HepG2 (cell line): ENCODE measurements around the gene KRTAP5-8. TPM values are rescaled to one million over a fixed set of nuclear protein-coding genes. Genes with fewer than 3 reads are reported as not detected.

Experiments
- ATAC-seq: fragments of 200-7000 bp; cut with Tn5 transposase; 3 replicates; pipeline ENCODE4 v1.9.1; 2020; ENCODE audit warnings: mild to moderate bottlenecking, moderate library complexity
- BruUV-seq: library from RNA; stranded (reverse); fragments of 400-500 nt; replicated peaks from 2 replicates; lab custom pipeline; 2021; lab: Mats Ljungman, UMichigan
- CTCF ChIA-PET: fragments of 300-600 bp; formaldehyde crosslinking; extraction: SDS; loops from one replicate; lab custom pipeline; 2021; ENCODE audit warnings: low total read pairs, inconsistent platforms, low intra/inter-chr PET ratio; lab: Yijun Ruan, JAX
- POLR2A ChIA-PET: fragments of 350-600 bp; sonication (Branson Sonifier 250); formaldehyde crosslinking; loops from one replicate; lab custom pipeline; 2020; ENCODE audit warnings: antibody characterized with exemption, inconsistent platforms; lab: Yijun Ruan, JAX
- DNase-seq: peaks from one replicate; pipeline ENCODE4 v3.0.0-alpha.2; 2015; ENCODE audit warnings: low spot score
- FAIRE-seq: peaks from 3 replicates; lab custom pipeline; 2011; peaks lifted over from hg19 to GRCh38; lab: Jason Lieb, UNC
- H2AFZ ChIP-seq: one replicate; pipeline ENCODE4 v1.6.1; 2011; ENCODE audit warnings: low read length, inconsistent platforms
- H3K27ac ChIP-seq: fragments of 300-600 bp; 3 replicates; pipeline ENCODE4 v1.8.0; 2011; ENCODE audit warnings: mixed run types, mild to moderate bottlenecking, mixed read lengths, low read length, inconsistent platforms; ENCODE audit not compliant: insufficient read depth; ENCODE audit errors: extremely low read length
- H3K27me3 ChIP-seq, 2 experiments: fragments of 200-600 bp in 1 of 2; 2 replicates in 1 of 2; 3 replicates in 1 of 2; pipeline versions ENCODE4 v1.6.0 to v1.8.0; 2011; ENCODE audit warnings: low read length in 2 of 2, mild to moderate bottlenecking in 2 of 2, moderate library complexity in 2 of 2, inconsistent platforms in 1 of 2; ENCODE audit not compliant: insufficient read depth in 2 of 2, control insufficient read depth in 1 of 2
- H3K36me3 ChIP-seq, 2 experiments: fragments of 200-600 bp in 1 of 2; replicated peaks in 1 of 2; 2 replicates in 1 of 2; 3 replicates in 1 of 2; pipeline versions ENCODE4 v1.5.1 to v1.8.0; 2011; ENCODE audit warnings: low read length in 2 of 2, inconsistent platforms in 1 of 2; ENCODE audit not compliant: insufficient read depth in 2 of 2, control insufficient read depth in 1 of 2
- H3K4me1 ChIP-seq: 2 replicates; pipeline ENCODE4 v1.5.1; 2012; ENCODE audit warnings: low read length, inconsistent platforms; ENCODE audit not compliant: insufficient read depth
- H3K4me2 ChIP-seq: 2 replicates; pipeline ENCODE4 v1.6.0; 2011; ENCODE audit warnings: low read depth, low read length, inconsistent platforms
- H3K4me3 ChIP-seq, 3 experiments: fragments of 200-600 bp in 1 of 3; sonication (generic), shearing (Covaris generic) in 1 of 3; replicated peaks in 1 of 3; 2 replicates each; pipeline ENCODE4 v1.5.1; 2011 to 2016; ENCODE audit warnings: low read length in 3 of 3, inconsistent platforms in 2 of 3, low read depth in 2 of 3, mild to moderate bottlenecking in 2 of 3, control low read depth in 1 of 3, mixed read lengths in 1 of 3; ENCODE audit not compliant: insufficient read depth in 1 of 3
- H3K79me2 ChIP-seq: one replicate; pipeline ENCODE4 v1.6.1; 2011; ENCODE audit warnings: low read length, inconsistent platforms; ENCODE audit not compliant: insufficient read depth
- H3K9ac ChIP-seq: 2 replicates; pipeline ENCODE4 v1.6.0; 2011; ENCODE audit warnings: mild to moderate bottlenecking, low read depth, low read length, inconsistent platforms; ENCODE audit not compliant: insufficient read depth
- H3K9me3 ChIP-seq: 2 replicates; pipeline ENCODE4 v1.5.1; 2012; ENCODE audit warnings: mild to moderate bottlenecking, low read length
- H4K20me1 ChIP-seq: 2 replicates; pipeline ENCODE4 v1.6.0; 2011; ENCODE audit warnings: inconsistent platforms, mild to moderate bottlenecking, low read length, moderate library complexity; ENCODE audit not compliant: insufficient read depth
- RARA ChIP-seq: IDR thresholded peaks from 2 replicates; pipeline ENCODE4 v1.6.1; 2016; ENCODE audit warnings: missing genetic modification reagents, missing compliant biosample characterization
- RXRB ChIP-seq: IDR thresholded peaks from 2 replicates; pipeline ENCODE4 v1.6.1; 2016; ENCODE audit warnings: borderline replicate concordance, missing genetic modification reagents, missing compliant biosample characterization
- WGBS: methylation state at CpG from one replicate; pipeline ENCODE4 v1.1.6; 2017; ENCODE audit warnings: low lambda C conversion rate; 5-methylcytosine and 5-hydroxymethylcytosine counted together
- in situ Hi-C: cut with HindIII; loops from 2 replicates; pipeline ENCODE4 v1.10.0; 2017; ENCODE audit warnings: low pct_unique_long_range_greater_than_20kb; ENCODE audit not compliant: extremely low pct_ligation_motif_present
- intact Hi-C: fragments of 100-400 bp; cut with micrococcal nuclease; formaldehyde crosslinking; loops from one replicate; pipeline ENCODE4 v1.10.0; 2022; ENCODE audit not compliant: unreplicated experiment
- polyA plus RNA-seq, 8 experiments: library from polyadenylated mRNA; depleted of rRNA in 3 of 8; stranded (reverse) in 7 of 8; unstranded in 1 of 8; fragments of >200 nt; fragmentation: Illumina TruSeq in 4 of 8; extraction: Trizol in 4 of 8; gene quantifications; 2 replicates each; pipeline versions ENCODE4 v1.2.1 to v1.2.3, GENCODE V29; 2011 to 2016; ENCODE audit warnings: low read depth in 4 of 8, missing spikeins in 1 of 8, mixed read lengths in 1 of 8; ENCODE audit not compliant: insufficient read depth in 1 of 8
- total RNA-seq, 5 experiments: library from RNA; depleted of rRNA; stranded (reverse); fragments of >200 nt; fragmentation: Illumina TruSeq; extraction: Trizol; gene quantifications; 2 replicates each; pipeline ENCODE4 v1.2.3, GENCODE V29; 2016; ENCODE audit warnings: low read depth in 1 of 5
- TF ChIP-seq, protein P1 (sequence below): IDR thresholded peaks from 2 replicates; pipeline ENCODE4 v1.4.0; 2020; ENCODE audit warnings: mild to moderate bottlenecking, missing genetic modification reagents
- TF ChIP-seq, protein P2 (sequence below): sonication (generic); formaldehyde crosslinking; IDR thresholded peaks from 2 replicates; pipeline ENCODE4 v1.8.1; 2023; ENCODE audit warnings: missing genetic modification reagents, inconsistent platforms, borderline replicate concordance
- TF ChIP-seq, protein P3 (sequence below): sonication (generic); formaldehyde crosslinking; IDR thresholded peaks from 2 replicates; pipeline ENCODE4 v1.5.1; 2020; ENCODE audit warnings: mild to moderate bottlenecking, missing genetic modification reagents, moderate library complexity
- TF ChIP-seq, protein P4 (sequence below): sonication (generic); formaldehyde crosslinking; IDR thresholded peaks from 2 replicates; pipeline ENCODE4 v1.4.0; 2020; ENCODE audit warnings: low read depth, missing genetic modification reagents

KRTAP5-8 gene
- total and polyA plus RNA-seq, 2 of the 13 experiments (the other 11 are each of a cell fraction or from before 2014, with no cell fraction given), result 0.20 TPM; not detected in 1

DNA sequence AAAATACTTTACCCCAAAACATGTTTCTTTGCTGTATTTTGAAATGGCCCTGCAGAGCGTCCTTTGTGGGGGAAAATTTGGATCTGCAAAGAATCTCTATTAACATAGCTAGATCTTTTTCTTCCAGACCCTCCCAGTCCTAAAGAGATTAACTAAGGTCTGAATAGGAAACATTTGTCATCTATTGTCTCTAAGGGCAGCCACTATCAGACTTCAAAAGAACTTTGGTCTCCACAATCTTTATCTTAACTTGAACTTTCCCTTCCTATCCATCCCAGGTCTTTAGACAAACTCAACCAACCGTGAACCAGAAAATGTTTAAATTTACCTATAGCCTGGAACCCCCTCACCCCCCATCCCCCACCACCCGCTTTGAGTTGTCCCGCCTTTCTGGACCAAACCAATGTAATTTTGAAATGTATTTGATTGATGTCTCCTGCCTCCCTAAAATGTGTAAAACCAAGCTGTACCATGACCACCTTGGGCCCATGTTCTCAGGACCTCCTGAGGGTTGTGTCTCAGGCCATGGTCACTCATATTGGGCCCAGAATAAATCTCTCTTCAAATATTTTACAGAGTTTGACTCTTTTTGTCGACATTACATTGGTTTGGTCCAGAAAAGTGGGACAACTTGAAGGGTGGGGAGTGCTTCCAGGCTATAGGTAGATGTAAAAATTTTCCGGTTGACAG lies 6.8 kb downstream of the KRTAP5-8 start (continued):
- TF ChIP-seq, protein P1, sequence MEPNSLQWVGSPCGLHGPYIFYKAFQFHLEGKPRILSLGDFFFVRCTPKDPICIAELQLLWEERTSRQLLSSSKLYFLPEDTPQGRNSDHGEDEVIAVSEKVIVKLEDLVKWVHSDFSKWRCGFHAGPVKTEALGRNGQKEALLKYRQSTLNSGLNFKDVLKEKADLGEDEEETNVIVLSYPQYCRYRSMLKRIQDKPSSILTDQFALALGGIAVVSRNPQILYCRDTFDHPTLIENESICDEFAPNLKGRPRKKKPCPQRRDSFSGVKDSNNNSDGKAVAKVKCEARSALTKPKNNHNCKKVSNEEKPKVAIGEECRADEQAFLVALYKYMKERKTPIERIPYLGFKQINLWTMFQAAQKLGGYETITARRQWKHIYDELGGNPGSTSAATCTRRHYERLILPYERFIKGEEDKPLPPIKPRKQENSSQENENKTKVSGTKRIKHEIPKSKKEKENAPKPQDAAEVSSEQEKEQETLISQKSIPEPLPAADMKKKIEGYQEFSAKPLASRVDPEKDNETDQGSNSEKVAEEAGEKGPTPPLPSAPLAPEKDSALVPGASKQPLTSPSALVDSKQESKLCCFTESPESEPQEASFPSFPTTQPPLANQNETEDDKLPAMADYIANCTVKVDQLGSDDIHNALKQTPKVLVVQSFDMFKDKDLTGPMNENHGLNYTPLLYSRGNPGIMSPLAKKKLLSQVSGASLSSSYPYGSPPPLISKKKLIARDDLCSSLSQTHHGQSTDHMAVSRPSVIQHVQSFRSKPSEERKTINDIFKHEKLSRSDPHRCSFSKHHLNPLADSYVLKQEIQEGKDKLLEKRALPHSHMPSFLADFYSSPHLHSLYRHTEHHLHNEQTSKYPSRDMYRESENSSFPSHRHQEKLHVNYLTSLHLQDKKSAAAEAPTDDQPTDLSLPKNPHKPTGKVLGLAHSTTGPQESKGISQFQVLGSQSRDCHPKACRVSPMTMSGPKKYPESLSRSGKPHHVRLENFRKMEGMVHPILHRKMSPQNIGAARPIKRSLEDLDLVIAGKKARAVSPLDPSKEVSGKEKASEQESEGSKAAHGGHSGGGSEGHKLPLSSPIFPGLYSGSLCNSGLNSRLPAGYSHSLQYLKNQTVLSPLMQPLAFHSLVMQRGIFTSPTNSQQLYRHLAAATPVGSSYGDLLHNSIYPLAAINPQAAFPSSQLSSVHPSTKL (CRISPR knock-in tag), result 0 out of 2 replicates have a peak, but pooled peaks have one; percentile 27
- TF ChIP-seq RXRB (CRISPR knock-in tag) (peak; percentile 26; the same call in 1 of the 2 replicates), RARA (CRISPR knock-in tag) (peak; percentile 20; the same call in 1 of the 2 replicates)
- TF ChIP-seq, protein P2, sequence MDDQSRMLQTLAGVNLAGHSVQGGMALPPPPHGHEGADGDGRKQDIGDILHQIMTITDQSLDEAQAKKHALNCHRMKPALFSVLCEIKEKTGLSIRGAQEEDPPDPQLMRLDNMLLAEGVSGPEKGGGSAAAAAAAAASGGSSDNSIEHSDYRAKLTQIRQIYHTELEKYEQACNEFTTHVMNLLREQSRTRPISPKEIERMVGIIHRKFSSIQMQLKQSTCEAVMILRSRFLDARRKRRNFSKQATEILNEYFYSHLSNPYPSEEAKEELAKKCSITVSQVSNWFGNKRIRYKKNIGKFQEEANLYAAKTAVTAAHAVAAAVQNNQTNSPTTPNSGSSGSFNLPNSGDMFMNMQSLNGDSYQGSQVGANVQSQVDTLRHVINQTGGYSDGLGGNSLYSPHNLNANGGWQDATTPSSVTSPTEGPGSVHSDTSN (CRISPR knock-in tag), result no peak

DNA sequence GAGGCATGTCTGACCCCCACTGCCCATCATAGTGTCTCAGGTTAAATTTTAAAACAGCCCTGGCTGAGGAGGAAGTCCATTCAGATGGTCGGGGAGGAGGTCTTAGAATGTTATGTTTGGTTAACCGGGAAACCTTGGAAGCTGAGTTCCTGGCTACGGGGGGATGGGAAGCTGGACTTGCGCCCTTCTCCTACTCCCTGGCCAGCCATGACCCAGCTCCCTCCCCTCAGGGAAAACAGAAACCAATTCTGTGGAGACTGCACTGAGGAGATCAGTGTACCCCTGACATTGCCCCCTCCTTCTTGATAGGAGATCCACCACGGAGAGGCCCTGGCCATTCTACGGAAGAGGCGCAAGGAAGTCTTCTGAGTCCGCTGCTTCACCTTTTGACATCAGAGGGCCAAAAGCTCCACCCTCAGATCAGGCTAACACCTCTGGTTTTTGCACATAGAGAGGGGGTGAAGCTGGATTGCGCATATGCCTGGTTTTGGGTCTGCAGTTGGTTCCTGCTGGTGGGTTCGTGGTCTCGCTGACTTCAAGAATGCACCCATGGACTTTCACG lies 7.7 kb downstream of the KRTAP5-8 start:
- in situ Hi-C loops, result no loop called here
- TF ChIP-seq, protein P3, sequence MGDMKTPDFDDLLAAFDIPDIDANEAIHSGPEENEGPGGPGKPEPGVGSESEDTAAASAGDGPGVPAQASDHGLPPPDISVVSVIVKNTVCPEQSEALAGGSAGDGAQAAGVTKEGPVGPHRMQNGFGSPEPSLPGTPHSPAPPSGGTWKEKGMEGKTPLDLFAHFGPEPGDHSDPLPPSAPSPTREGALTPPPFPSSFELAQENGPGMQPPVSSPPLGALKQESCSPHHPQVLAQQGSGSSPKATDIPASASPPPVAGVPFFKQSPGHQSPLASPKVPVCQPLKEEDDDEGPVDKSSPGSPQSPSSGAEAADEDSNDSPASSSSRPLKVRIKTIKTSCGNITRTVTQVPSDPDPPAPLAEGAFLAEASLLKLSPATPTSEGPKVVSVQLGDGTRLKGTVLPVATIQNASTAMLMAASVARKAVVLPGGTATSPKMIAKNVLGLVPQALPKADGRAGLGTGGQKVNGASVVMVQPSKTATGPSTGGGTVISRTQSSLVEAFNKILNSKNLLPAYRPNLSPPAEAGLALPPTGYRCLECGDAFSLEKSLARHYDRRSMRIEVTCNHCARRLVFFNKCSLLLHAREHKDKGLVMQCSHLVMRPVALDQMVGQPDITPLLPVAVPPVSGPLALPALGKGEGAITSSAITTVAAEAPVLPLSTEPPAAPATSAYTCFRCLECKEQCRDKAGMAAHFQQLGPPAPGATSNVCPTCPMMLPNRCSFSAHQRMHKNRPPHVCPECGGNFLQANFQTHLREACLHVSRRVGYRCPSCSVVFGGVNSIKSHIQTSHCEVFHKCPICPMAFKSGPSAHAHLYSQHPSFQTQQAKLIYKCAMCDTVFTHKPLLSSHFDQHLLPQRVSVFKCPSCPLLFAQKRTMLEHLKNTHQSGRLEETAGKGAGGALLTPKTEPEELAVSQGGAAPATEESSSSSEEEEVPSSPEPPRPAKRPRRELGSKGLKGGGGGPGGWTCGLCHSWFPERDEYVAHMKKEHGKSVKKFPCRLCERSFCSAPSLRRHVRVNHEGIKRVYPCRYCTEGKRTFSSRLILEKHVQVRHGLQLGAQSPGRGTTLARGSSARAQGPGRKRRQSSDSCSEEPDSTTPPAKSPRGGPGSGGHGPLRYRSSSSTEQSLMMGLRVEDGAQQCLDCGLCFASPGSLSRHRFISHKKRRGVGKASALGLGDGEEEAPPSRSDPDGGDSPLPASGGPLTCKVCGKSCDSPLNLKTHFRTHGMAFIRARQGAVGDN (CRISPR knock-in tag), result peak; percentile 58
- TF ChIP-seq, protein P4, sequence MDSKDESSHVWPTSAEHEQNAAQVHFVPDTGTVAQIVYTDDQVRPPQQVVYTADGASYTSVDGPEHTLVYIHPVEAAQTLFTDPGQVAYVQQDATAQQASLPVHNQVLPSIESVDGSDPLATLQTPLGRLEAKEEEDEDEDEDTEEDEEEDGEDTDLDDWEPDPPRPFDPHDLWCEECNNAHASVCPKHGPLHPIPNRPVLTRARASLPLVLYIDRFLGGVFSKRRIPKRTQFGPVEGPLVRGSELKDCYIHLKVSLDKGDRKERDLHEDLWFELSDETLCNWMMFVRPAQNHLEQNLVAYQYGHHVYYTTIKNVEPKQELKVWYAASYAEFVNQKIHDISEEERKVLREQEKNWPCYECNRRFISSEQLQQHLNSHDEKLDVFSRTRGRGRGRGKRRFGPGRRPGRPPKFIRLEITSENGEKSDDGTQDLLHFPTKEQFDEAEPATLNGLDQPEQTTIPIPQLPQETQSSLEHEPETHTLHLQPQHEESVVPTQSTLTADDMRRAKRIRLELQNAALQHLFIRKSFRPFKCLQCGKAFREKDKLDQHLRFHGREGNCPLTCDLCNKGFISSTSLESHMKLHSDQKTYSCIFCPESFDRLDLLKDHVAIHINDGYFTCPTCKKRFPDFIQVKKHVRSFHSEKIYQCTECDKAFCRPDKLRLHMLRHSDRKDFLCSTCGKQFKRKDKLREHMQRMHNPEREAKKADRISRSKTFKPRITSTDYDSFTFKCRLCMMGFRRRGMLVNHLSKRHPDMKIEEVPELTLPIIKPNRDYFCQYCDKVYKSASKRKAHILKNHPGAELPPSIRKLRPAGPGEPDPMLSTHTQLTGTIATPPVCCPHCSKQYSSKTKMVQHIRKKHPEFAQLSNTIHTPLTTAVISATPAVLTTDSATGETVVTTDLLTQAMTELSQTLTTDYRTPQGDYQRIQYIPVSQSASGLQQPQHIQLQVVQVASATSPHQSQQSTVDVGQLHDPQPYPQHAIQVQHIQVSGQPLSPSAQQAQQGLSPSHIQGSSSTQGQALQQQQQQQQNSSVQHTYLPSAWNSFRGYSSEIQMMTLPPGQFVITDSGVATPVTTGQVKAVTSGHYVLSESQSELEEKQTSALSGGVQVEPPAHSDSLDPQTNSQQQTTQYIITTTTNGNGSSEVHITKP (CRISPR knock-in tag), result 0 out of 2 replicates have a peak, but pooled peaks have one; percentile 6
- TF ChIP-seq RARA (CRISPR knock-in tag), result peak; percentile 41

More for the DNA sequence above, 7.7 kb downstream of the KRTAP5-8 start:
- no TSS peak for BruUV-seq
- H2AFZ ChIP-seq, result no peak overlapping the region
- H4K20me1 ChIP-seq, result no peaks in the 10 kb centered on the region
- no peak for ATAC-seq
- no peak for DNase-seq
- no peaks in the 10 kb centered on the region for H3K36me3 ChIP-seq
- no peaks in the 10 kb centered on the region for H3K79me2 ChIP-seq
- peak overlapping the region in 1 of 3 experiments; percentile 18; a peak in 2 of 6 replicates for H3K4me3 ChIP-seq
- no peaks in the 10 kb centered on the region for H3K27me3 ChIP-seq
- ChIA-PET POLR2A (interaction anchor here (0.6 kb wide), 1 partner anchor 19 kb away, joined by 3 read pairs; the partner anchor contains the start of gene KRTAP5-7), CTCF (no interaction called here)
- H3K4me2 ChIP-seq, result peak overlapping the region; percentile 67
- no peak for FAIRE-seq
- intact Hi-C loops, result no loop called here
- H3K9ac ChIP-seq, result no peak overlapping the region
- H3K4me1 ChIP-seq, result peaks cover 96% of the 10 kb centered on the region
- H3K27ac ChIP-seq, result peak overlapping the region; percentile 2
- H3K9me3 ChIP-seq, result no peaks in the 10 kb centered on the region
- 50% methylated on average over 8 of the region's 12 CpGs for WGBS
